K562 (cell line): ENCODE measurements around the gene PBX1. TPM values are rescaled to one million over a fixed set of nuclear protein-coding genes. Genes with fewer than 3 reads are reported as not detected.
A peak's percentile ranks its signal among the peaks of the same experiment; 100 is the strongest.

Source experiments
- BMI1 ChIP-seq: fragments of 150-350 bp; IDR thresholded peaks from 2 replicates; pipeline ENCODE4 v1.6.1; 2014; ENCODE audit warnings: low read length
- COPS2 ChIP-seq: fragments of 450-650 bp; conservative IDR thresholded peaks from 2 replicates; pipeline ENCODE4 v1.6.1; 2016; ENCODE audit warnings: mild to moderate bottlenecking, moderate library complexity
- CREBBP ChIP-seq: IDR thresholded peaks from one replicate; pipeline ENCODE4 v1.6.1; 2012; ENCODE audit warnings: low read depth, mild to moderate bottlenecking, control low read depth, inconsistent platforms, low read length
- ELF4 ChIP-seq: fragments of 450-650 bp; formaldehyde crosslinking; IDR thresholded peaks from 2 replicates; pipeline ENCODE4 v1.4.0; 2022; ENCODE audit warnings: missing genetic modification characterization
- GABPA ChIP-seq: fragments of 200-800 bp; sonication (Bioruptor generic); conservative IDR thresholded peaks from 2 replicates; pipeline ENCODE4 v1.6.1; 2016; ENCODE audit warnings: low read depth, missing genetic modification characterization, missing compliant biosample characterization
- ID3 ChIP-seq, 2 experiments: fragments of 250-450 bp in 1 of 2; fragments of 450-650 bp in 1 of 2; sonication (Bioruptor Pico) in 1 of 2; IDR thresholded peaks; 2 replicates each; pipeline versions ENCODE4 v1.6.1 to v1.8.0; 2016 to 2021; ENCODE audit warnings: mild to moderate bottlenecking in 2 of 2, moderate library complexity in 2 of 2, missing compliant biosample characterization in 1 of 2, missing genetic modification characterization in 1 of 2
- IRF2 ChIP-seq: sonication (generic); formaldehyde crosslinking; IDR thresholded peaks from 2 replicates; pipeline ENCODE4 v1.8.1; 2022; ENCODE audit warnings: mild to moderate bottlenecking, missing genetic modification reagents
- KAT8 ChIP-seq: fragments of 450-650 bp; IDR thresholded peaks from 2 replicates; pipeline ENCODE4 v1.6.1; 2016; ENCODE audit warnings: low read depth, mild to moderate bottlenecking
- KLF10 ChIP-seq: fragments of 250-450 bp; sonication (Bioruptor Pico); IDR thresholded peaks from 2 replicates; pipeline ENCODE4 v1.6.1; 2021; ENCODE audit warnings: matching md5 sums
- POLR3A ChIP-seq: IDR thresholded peaks from 2 replicates; pipeline ENCODE4 v1.6.1; 2011; ENCODE audit warnings: borderline replicate concordance, mild to moderate bottlenecking, moderate library complexity; ENCODE audit not compliant: insufficient read length, insufficient read depth; ENCODE audit errors: extremely low read depth
- RBM14 ChIP-seq: fragments of 200-400 bp; formaldehyde crosslinking; IDR thresholded peaks from 2 replicates; pipeline ENCODE4 v1.6.1; 2018; ENCODE audit warnings: low read depth, mild to moderate bottlenecking, low read length, moderate library complexity, borderline replicate concordance; ENCODE audit not compliant: insufficient read depth
- SIN3A ChIP-seq, 2 experiments: fragments of 150-350 bp in 1 of 2; IDR thresholded peaks; 2 replicates each; pipeline ENCODE4 v1.6.1; 2011 to 2016; ENCODE audit warnings: borderline replicate concordance in 2 of 2, low read depth in 2 of 2, low read length in 2 of 2, mild to moderate bottlenecking in 2 of 2, moderate library complexity in 2 of 2; ENCODE audit not compliant: control insufficient read depth in 1 of 2
- TCFL5 ChIP-seq: fragments of 250-450 bp; sonication (Bioruptor Pico); conservative IDR thresholded peaks from 2 replicates; pipeline ENCODE4 v1.6.1; 2021; ENCODE audit warnings: mild to moderate bottlenecking, moderate library complexity, matching md5 sums
- THAP12 ChIP-seq: fragments of 250-450 bp; sonication (Bioruptor Pico); IDR thresholded peaks from 2 replicates; pipeline ENCODE4 v1.9.0; 2021; ENCODE audit warnings: mild to moderate bottlenecking, inconsistent platforms
- TOE1 ChIP-seq, 2 experiments: fragments of 450-650 bp in 1 of 2; sonication (generic) in 1 of 2; formaldehyde crosslinking in 1 of 2; IDR thresholded peaks; 2 replicates each; pipeline versions ENCODE4 v1.7.1 to v1.8.0; 2016 to 2022; ENCODE audit warnings: borderline replicate concordance in 2 of 2, mild to moderate bottlenecking in 2 of 2, antibody characterized with exemption in 1 of 2, inconsistent platforms in 1 of 2, low read depth in 1 of 2, missing genetic modification reagents in 1 of 2, moderate library complexity in 1 of 2
- ZBTB34 ChIP-seq: fragments of 250-450 bp; sonication (Bioruptor Pico); IDR thresholded peaks from 2 replicates; pipeline ENCODE4 v1.8.0; 2021; ENCODE audit warnings: mild to moderate bottlenecking, moderate library complexity
- polyA plus RNA-seq, 8 experiments: library from polyadenylated mRNA; depleted of rRNA in 4 of 8; stranded (reverse) in 5 of 8; unstranded in 3 of 8; fragments of >200 nt; fragmentation: Nextera tagmentation in 2 of 8; fragmentation: Illumina TruSeq in 1 of 8; extraction: Ambion mirVana in 2 of 8; extraction: Trizol in 1 of 8; gene quantifications; 2 replicates each; pipeline versions ENCODE4 v1.2.1 to v1.2.3, GENCODE V29; 2011 to 2014; ENCODE audit warnings: inconsistent platforms in 1 of 8, missing spikeins in 1 of 8
- total RNA-seq, 7 experiments: library from RNA; depleted of rRNA in 6 of 7; stranded (reverse); fragments of >200 nt in 6 of 7; fragmentation: Illumina TruSeq in 2 of 7; extraction: Trizol in 2 of 7; gene quantifications; 2 replicates each; pipeline versions ENCODE4 v1.2.1 to v1.2.3, GENCODE V29; 2011 to 2021; ENCODE audit warnings: low replicate concordance in 1 of 7
- TF ChIP-seq, protein P1 (sequence below): fragments of 250-450 bp; sonication (Bioruptor Pico); IDR thresholded peaks from 2 replicates; pipeline ENCODE4 v1.5.0; 2020; ENCODE audit warnings: mild to moderate bottlenecking
- TF ChIP-seq, protein P2 (sequence below): fragments of 250-450 bp; sonication (Bioruptor Pico); IDR thresholded peaks from 2 replicates; pipeline ENCODE4 v1.8.0; 2021; ENCODE audit warnings: borderline replicate concordance, mild to moderate bottlenecking, moderate library complexity; ENCODE audit not compliant: poor library complexity, severe bottlenecking

Gene PBX1
- total and polyA plus RNA-seq, 9 of the 15 experiments (the other 6 are each of a cell fraction or from before 2014, with no cell fraction given) = 0.03 to 0.62 (median 0.17) TPM

GRCh38 chr1:164712131-164713036 is 153.4 kb downstream of the PBX1 start (continued):
- TF ChIP-seq, protein P1, sequence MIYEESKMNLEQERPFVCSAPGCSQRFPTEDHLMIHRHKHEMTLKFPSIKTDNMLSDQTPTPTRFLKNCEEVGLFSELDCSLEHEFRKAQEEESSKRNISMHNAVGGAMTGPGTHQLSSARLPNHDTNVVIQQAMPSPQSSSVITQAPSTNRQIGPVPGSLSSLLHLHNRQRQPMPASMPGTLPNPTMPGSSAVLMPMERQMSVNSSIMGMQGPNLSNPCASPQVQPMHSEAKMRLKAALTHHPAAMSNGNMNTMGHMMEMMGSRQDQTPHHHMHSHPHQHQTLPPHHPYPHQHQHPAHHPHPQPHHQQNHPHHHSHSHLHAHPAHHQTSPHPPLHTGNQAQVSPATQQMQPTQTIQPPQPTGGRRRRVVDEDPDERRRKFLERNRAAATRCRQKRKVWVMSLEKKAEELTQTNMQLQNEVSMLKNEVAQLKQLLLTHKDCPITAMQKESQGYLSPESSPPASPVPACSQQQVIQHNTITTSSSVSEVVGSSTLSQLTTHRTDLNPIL = no peak
- TF ChIP-seq TCFL5 (CRISPR knock-in tag) = peak; percentile 54; the same call in 1 of the 2 replicates
- 0 out of 2 replicates have a peak, but pooled peaks have one; percentile 49 for TF ChIP-seq ELF4 (CRISPR knock-in tag)
- TF ChIP-seq KAT8 = no peak
- TF ChIP-seq THAP12 (CRISPR knock-in tag) = no peak
- TF ChIP-seq, protein P2, sequence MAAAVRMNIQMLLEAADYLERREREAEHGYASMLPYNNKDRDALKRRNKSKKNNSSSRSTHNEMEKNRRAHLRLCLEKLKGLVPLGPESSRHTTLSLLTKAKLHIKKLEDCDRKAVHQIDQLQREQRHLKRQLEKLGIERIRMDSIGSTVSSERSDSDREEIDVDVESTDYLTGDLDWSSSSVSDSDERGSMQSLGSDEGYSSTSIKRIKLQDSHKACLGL (CRISPR knock-in tag) = no peak
- TF ChIP-seq RBM14 = no peak
- TF ChIP-seq ZBTB34 (CRISPR knock-in tag) = peak; percentile 67; the same call in 1 of the 2 replicates
- TF ChIP-seq POLR3A = no peak
- TF ChIP-seq BMI1 = no peak
- TF ChIP-seq IRF2 = no peak
- no peak for TF ChIP-seq SIN3A (IDR thresholded peaks at IDR 0.05; ENCODE audit: borderline replicate concordance in 2 of 2, control insufficient read depth in 1 of 2, low read depth in 2 of 2, low read length in 2 of 2)
- TF ChIP-seq TOE1 (IDR thresholded peaks at IDR 0.05; ENCODE audit: borderline replicate concordance) = peak; percentile 59
- TF ChIP-seq TOE1 (CRISPR knock-in tag; IDR thresholded peaks at IDR 0.05; ENCODE audit: borderline replicate concordance, low read depth) = 0 out of 2 replicates have a peak, but pooled peaks have one; percentile 73
- no peak; the same call in 1 of the 2 replicates for TF ChIP-seq GABPA (tag)
- TF ChIP-seq CREBBP = no peak
- TF ChIP-seq ID3 (CRISPR knock-in tag; IDR thresholded peaks at IDR 0.05) = no peak
- TF ChIP-seq ID3 (tag; IDR thresholded peaks at IDR 0.05) = peak; percentile 98
- no peak for TF ChIP-seq KLF10 (CRISPR knock-in tag)
- no peak for TF ChIP-seq COPS2
